WTC11 (cell line): ENCODE data around the gene PRPF8. TPM values are rescaled to one million over a fixed set of nuclear protein-coding genes. Genes with fewer than 3 reads are reported as not detected.

Source experiments
- ATAC-seq: fragments of 200-7000 bp; cut with Tn5 transposase; 2 replicates; pipeline ENCODE4 v1.10.0; 2021; ENCODE audit warnings: mild to moderate bottlenecking, moderate library complexity
- CTCF ChIA-PET: fragments of 300-600 bp; sonication (Branson Sonifier 250); formaldehyde crosslinking; loops from one replicate; lab custom pipeline; 2021; ENCODE audit warnings: antibody characterized with exemption; lab: Charles Lee
- POLR2A ChIA-PET: fragments of 350-600 bp; sonication (Branson Sonifier 250); formaldehyde crosslinking; loops from one replicate; lab custom pipeline; 2021; ENCODE audit warnings: antibody characterized with exemption; lab: Charles Lee
- DNase-seq: peaks from one replicate; pipeline ENCODE4 v3.0.0; 2021; ENCODE audit warnings: low spot score
- H3K27ac Mint-ChIP-seq: 2 replicates; pipeline ENCODE4 v1.8.0; 2021; ENCODE audit warnings: mixed read lengths
- H3K27me3 Mint-ChIP-seq: 2 replicates; pipeline ENCODE4 v1.8.0; 2021; ENCODE audit warnings: low read depth, mild to moderate bottlenecking, moderate library complexity, mixed read lengths
- H3K36me3 Mint-ChIP-seq: 2 replicates; pipeline ENCODE4 v1.8.0; 2021; ENCODE audit warnings: mixed read lengths
- H3K4me1 Mint-ChIP-seq: 2 replicates; pipeline ENCODE4 v1.8.0; 2022; ENCODE audit warnings: mixed read lengths
- H3K4me3 Mint-ChIP-seq: 2 replicates; pipeline ENCODE4 v1.8.0; 2021; ENCODE audit warnings: mild to moderate bottlenecking, moderate library complexity, mixed read lengths
- H3K9me3 Mint-ChIP-seq: 2 replicates; pipeline ENCODE4 v1.8.0; 2021; ENCODE audit warnings: mixed read lengths
- ATF3 ChIP-seq: sonication (generic); formaldehyde crosslinking; conservative IDR thresholded peaks from 2 replicates; pipeline ENCODE4 v1.8.1; 2022; ENCODE audit warnings: mild to moderate bottlenecking, missing genetic modification reagents
- GTF2I ChIP-seq: fragments of 250-450 bp; sonication (Bioruptor Pico); conservative IDR thresholded peaks from 2 replicates; pipeline ENCODE4 v1.4.0; 2021; ENCODE audit warnings: mild to moderate bottlenecking
- NFE2L1 ChIP-seq: sonication (generic); formaldehyde crosslinking; IDR thresholded peaks from 2 replicates; pipeline ENCODE4 v1.8.1; 2023; ENCODE audit warnings: missing genetic modification reagents
- NR2C2 ChIP-seq: sonication (generic); formaldehyde crosslinking; IDR thresholded peaks from 2 replicates; pipeline ENCODE4 v1.8.0; 2022; ENCODE audit warnings: mild to moderate bottlenecking, missing genetic modification reagents
- RELA ChIP-seq: sonication (generic); formaldehyde crosslinking; IDR thresholded peaks from 2 replicates; pipeline ENCODE4 v1.8.1; 2022; ENCODE audit warnings: missing genetic modification reagents, mild to moderate bottlenecking, borderline replicate concordance
- SOX15 ChIP-seq: fragments of 250-450 bp; sonication (Bioruptor Pico); IDR thresholded peaks from 2 replicates; pipeline ENCODE4 v1.9.0; 2021; ENCODE audit warnings: mild to moderate bottlenecking
- STAT6 ChIP-seq: sonication (generic); formaldehyde crosslinking; conservative IDR thresholded peaks from 2 replicates; pipeline ENCODE4 v1.8.1; 2023; ENCODE audit warnings: mild to moderate bottlenecking, low read depth, missing genetic modification reagents, moderate library complexity
- ZBTB21 ChIP-seq: sonication (generic); formaldehyde crosslinking; IDR thresholded peaks from 2 replicates; pipeline ENCODE4 v1.8.1; 2023; ENCODE audit warnings: mild to moderate bottlenecking, missing genetic modification reagents, borderline replicate concordance
- ZNF396 ChIP-seq: fragments of 250-450 bp; sonication (Bioruptor Pico); IDR thresholded peaks from 2 replicates; pipeline ENCODE4 v1.8.0; 2021; ENCODE audit warnings: mild to moderate bottlenecking, moderate library complexity, borderline replicate concordance
- ZNF512 ChIP-seq: sonication (generic); formaldehyde crosslinking; IDR thresholded peaks from 2 replicates; pipeline ENCODE4 v1.8.1; 2022; ENCODE audit warnings: missing genetic modification reagents, borderline replicate concordance
- total RNA-seq: library from RNA; stranded (reverse); gene quantifications from 3 replicates; pipeline ENCODE4 v1.2.3, GENCODE V29; 2021
- TF ChIP-seq, protein P1 (sequence below): sonication (generic); formaldehyde crosslinking; IDR thresholded peaks from 2 replicates; pipeline ENCODE4 v1.8.1; 2023; ENCODE audit warnings: mild to moderate bottlenecking, missing genetic modification reagents, borderline replicate concordance
- TF ChIP-seq, protein P2 (sequence below): fragments of 250-450 bp; sonication (Bioruptor Pico); IDR thresholded peaks from 2 replicates; pipeline ENCODE4 v1.9.0; 2021; ENCODE audit warnings: mild to moderate bottlenecking, borderline replicate concordance
- TF ChIP-seq, protein P3 (sequence below): sonication (generic); formaldehyde crosslinking; IDR thresholded peaks from 2 replicates; pipeline ENCODE4 v1.8.1; 2022; ENCODE audit warnings: low read depth, mild to moderate bottlenecking, moderate library complexity, missing genetic modification reagents, borderline replicate concordance

PRPF8 gene
- total RNA-seq, 1 experiment from 2014 or later: 388 TPM

- ChIA-PET CTCF (no interaction called here), POLR2A (no interaction called here)
- H3K4me1 Mint-ChIP-seq: no peaks in the 10 kb centered on the region
- peaks cover 6% of the 10 kb centered on the region for H3K27me3 Mint-ChIP-seq
- TF ChIP-seq STAT6 (CRISPR knock-in tag) (no peak), RELA (CRISPR knock-in tag) (no peak), ATF3 (CRISPR knock-in tag) (no peak), SOX15 (CRISPR knock-in tag) (no peak), NFE2L1 (CRISPR knock-in tag) (no peak), GTF2I (no peak), ZNF512 (CRISPR knock-in tag) (no peak), NR2C2 (CRISPR knock-in tag) (no peak), ZBTB21 (CRISPR knock-in tag) (no peak), ZNF396 (CRISPR knock-in tag) (no peak)
- TF ChIP-seq, protein P1, sequence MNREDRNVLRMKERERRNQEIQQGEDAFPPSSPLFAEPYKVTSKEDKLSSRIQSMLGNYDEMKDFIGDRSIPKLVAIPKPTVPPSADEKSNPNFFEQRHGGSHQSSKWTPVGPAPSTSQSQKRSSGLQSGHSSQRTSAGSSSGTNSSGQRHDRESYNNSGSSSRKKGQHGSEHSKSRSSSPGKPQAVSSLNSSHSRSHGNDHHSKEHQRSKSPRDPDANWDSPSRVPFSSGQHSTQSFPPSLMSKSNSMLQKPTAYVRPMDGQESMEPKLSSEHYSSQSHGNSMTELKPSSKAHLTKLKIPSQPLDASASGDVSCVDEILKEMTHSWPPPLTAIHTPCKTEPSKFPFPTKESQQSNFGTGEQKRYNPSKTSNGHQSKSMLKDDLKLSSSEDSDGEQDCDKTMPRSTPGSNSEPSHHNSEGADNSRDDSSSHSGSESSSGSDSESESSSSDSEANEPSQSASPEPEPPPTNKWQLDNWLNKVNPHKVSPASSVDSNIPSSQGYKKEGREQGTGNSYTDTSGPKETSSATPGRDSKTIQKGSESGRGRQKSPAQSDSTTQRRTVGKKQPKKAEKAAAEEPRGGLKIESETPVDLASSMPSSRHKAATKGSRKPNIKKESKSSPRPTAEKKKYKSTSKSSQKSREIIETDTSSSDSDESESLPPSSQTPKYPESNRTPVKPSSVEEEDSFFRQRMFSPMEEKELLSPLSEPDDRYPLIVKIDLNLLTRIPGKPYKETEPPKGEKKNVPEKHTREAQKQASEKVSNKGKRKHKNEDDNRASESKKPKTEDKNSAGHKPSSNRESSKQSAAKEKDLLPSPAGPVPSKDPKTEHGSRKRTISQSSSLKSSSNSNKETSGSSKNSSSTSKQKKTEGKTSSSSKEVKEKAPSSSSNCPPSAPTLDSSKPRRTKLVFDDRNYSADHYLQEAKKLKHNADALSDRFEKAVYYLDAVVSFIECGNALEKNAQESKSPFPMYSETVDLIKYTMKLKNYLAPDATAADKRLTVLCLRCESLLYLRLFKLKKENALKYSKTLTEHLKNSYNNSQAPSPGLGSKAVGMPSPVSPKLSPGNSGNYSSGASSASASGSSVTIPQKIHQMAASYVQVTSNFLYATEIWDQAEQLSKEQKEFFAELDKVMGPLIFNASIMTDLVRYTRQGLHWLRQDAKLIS: no peak
- TF ChIP-seq, protein P2, sequence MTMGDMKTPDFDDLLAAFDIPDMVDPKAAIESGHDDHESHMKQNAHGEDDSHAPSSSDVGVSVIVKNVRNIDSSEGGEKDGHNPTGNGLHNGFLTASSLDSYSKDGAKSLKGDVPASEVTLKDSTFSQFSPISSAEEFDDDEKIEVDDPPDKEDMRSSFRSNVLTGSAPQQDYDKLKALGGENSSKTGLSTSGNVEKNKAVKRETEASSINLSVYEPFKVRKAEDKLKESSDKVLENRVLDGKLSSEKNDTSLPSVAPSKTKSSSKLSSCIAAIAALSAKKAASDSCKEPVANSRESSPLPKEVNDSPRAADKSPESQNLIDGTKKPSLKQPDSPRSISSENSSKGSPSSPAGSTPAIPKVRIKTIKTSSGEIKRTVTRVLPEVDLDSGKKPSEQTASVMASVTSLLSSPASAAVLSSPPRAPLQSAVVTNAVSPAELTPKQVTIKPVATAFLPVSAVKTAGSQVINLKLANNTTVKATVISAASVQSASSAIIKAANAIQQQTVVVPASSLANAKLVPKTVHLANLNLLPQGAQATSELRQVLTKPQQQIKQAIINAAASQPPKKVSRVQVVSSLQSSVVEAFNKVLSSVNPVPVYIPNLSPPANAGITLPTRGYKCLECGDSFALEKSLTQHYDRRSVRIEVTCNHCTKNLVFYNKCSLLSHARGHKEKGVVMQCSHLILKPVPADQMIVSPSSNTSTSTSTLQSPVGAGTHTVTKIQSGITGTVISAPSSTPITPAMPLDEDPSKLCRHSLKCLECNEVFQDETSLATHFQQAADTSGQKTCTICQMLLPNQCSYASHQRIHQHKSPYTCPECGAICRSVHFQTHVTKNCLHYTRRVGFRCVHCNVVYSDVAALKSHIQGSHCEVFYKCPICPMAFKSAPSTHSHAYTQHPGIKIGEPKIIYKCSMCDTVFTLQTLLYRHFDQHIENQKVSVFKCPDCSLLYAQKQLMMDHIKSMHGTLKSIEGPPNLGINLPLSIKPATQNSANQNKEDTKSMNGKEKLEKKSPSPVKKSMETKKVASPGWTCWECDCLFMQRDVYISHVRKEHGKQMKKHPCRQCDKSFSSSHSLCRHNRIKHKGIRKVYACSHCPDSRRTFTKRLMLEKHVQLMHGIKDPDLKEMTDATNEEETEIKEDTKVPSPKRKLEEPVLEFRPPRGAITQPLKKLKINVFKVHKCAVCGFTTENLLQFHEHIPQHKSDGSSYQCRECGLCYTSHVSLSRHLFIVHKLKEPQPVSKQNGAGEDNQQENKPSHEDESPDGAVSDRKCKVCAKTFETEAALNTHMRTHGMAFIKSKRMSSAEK (CRISPR knock-in tag): no peak
- TF ChIP-seq, protein P3, sequence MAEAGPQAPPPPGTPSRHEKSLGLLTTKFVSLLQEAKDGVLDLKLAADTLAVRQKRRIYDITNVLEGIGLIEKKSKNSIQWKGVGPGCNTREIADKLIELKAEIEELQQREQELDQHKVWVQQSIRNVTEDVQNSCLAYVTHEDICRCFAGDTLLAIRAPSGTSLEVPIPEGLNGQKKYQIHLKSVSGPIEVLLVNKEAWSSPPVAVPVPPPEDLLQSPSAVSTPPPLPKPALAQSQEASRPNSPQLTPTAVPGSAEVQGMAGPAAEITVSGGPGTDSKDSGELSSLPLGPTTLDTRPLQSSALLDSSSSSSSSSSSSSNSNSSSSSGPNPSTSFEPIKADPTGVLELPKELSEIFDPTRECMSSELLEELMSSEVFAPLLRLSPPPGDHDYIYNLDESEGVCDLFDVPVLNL (CRISPR knock-in tag): no peak
- ATAC-seq (no peak), DNase-seq (no peak)
- no peak overlapping the region for H3K27ac Mint-ChIP-seq
- no peak overlapping the region for H3K4me3 Mint-ChIP-seq
- H3K9me3 Mint-ChIP-seq: peaks cover 18% of the 10 kb centered on the region
- peaks cover 13% of the 10 kb centered on the region for H3K36me3 Mint-ChIP-seq
These were observed 8.7 kb upstream of the PRPF8 start for GRCh38 chr17:1693339-1693738.
